HG02571 (cell line): ENCODE results near the gene ARHGEF10L.

Experiments used
- ATAC-seq: cut with Tn5 transposase; IDR thresholded peaks from one replicate; pipeline ENCODE4 v1.9.1; 2021; ENCODE audit warnings: mild to moderate bottlenecking, moderate library complexity; ENCODE audit not compliant: unreplicated experiment

ARHGEF10L gene

GRCh38 chr1:17696417-17697301 is 157.2 kb downstream of the ARHGEF10L start:
- no peak for ATAC-seq

- ATAC-seq = no peak
These were observed 158.0 kb downstream of the ARHGEF10L start for GRCh38 chr1:17697458-17697857.

GRCh38 chr1:17699581-17699980 is 160.1 kb downstream of the ARHGEF10L start:
- no peak for ATAC-seq

GRCh38 chr1:17700945-17701810 is 161.7 kb downstream of the ARHGEF10L start:
- ATAC-seq = no peak

GRCh38 chr1:17704176-17704575 is 164.7 kb downstream of the ARHGEF10L start:
- no peak for ATAC-seq

- ATAC-seq = no peak
These were observed 166.9 kb downstream of the ARHGEF10L start for GRCh38 chr1:17706445-17706844.

- no peak for ATAC-seq
These were observed 170.5 kb downstream of the ARHGEF10L start for GRCh38 chr1:17709981-17710380.

- no peak for ATAC-seq
These were observed 171.5 kb downstream of the ARHGEF10L start for GRCh38 chr1:17710889-17711576.

- ATAC-seq = no peak
These were observed 172.0 kb downstream of the ARHGEF10L start for GRCh38 chr1:17711577-17711910.

GRCh38 chr1:17711941-17712340 is 172.4 kb downstream of the ARHGEF10L start:
- no peak for ATAC-seq

GRCh38 chr1:17713993-17714392 is 174.5 kb downstream of the ARHGEF10L start:
- ATAC-seq = no peak

- no peak for ATAC-seq
These were observed 178.4 kb downstream of the ARHGEF10L start for GRCh38 chr1:17717594-17718535.

- no peak for ATAC-seq
These were observed 180.4 kb downstream of the ARHGEF10L start for GRCh38 chr1:17719874-17720273.

- no peak for ATAC-seq
These were observed 181.9 kb downstream of the ARHGEF10L start for GRCh38 chr1:17721444-17721843.

GRCh38 chr1:17723684-17724083 is 184.2 kb downstream of the ARHGEF10L start:
- no peak for ATAC-seq

- no peak for ATAC-seq
These were observed 184.7 kb downstream of the ARHGEF10L start for GRCh38 chr1:17724150-17724549.

- no peak for ATAC-seq
These were observed 185.7 kb downstream of the ARHGEF10L start for GRCh38 chr1:17725084-17725719.

GRCh38 chr1:17725811-17726582 is 186.5 kb downstream of the ARHGEF10L start:
- no peak for ATAC-seq

- no peak for ATAC-seq
These were observed 188.7 kb downstream of the ARHGEF10L start for GRCh38 chr1:17728123-17728712.
